ENCODE data around the gene DCUN1D2.
"Not testable (repeated sequence)": the region's sequence is repeated elsewhere in the genome, so short reads cannot be mapped to it uniquely, and the experiment has no call there.

Gene DCUN1D2

GRCh38 chr13:113464476-113464875 is 26.0 kb downstream of the DCUN1D2 start:
- no peak for DNase-seq (ENCODE audit: low spot score)

GRCh38 chr13:113461022-113461751 is 29.3 kb downstream of the DCUN1D2 start:
- no peak for DNase-seq (ENCODE audit: low spot score)

GRCh38 chr13:113460599-113460998 is 29.9 kb downstream of the DCUN1D2 start:
- DNase-seq (ENCODE audit: low spot score), result no peak

GRCh38 chr13:113460064-113460555 is 30.4 kb downstream of the DCUN1D2 start:
- no peak for DNase-seq (ENCODE audit: low spot score)

- no peak for DNase-seq (ENCODE audit: low spot score)
Measured at GRCh38 chr13:113458253-113459065, 32.1 kb downstream of the DCUN1D2 start.

- no peak for DNase-seq (ENCODE audit: low spot score)
Measured at GRCh38 chr13:113457510-113457909, 33.0 kb downstream of the DCUN1D2 start.

- DNase-seq (ENCODE audit: low spot score), result no peak
Measured at GRCh38 chr13:113456116-113456702, 34.3 kb downstream of the DCUN1D2 start.

GRCh38 chr13:113455384-113455783 is 35.1 kb downstream of the DCUN1D2 start:
- no peak for DNase-seq (ENCODE audit: low spot score)

- DNase-seq (ENCODE audit: low spot score), result no peak
Measured at GRCh38 chr13:113454936-113455335, 35.6 kb downstream of the DCUN1D2 start.

GRCh38 chr13:113452942-113453901 is 37.3 kb downstream of the DCUN1D2 start, which contains the start of gene ADPRHL1:
TSS of gene ADPRHL1 (minus strand) at chr13:113453488. CDS start at chr13:113453437, 51 bp downstream.
- no peak for DNase-seq (ENCODE audit: low spot score)

GRCh38 chr13:113452466-113452865 is 38.0 kb downstream of the DCUN1D2 start:
- DNase-seq (ENCODE audit: low spot score), result no peak

- DNase-seq (ENCODE audit: low spot score), result no peak
Measured at GRCh38 chr13:113451951-113452421, 38.5 kb downstream of the DCUN1D2 start.

- not testable (repeated sequence) for DNase-seq (ENCODE audit: low spot score)
Measured at GRCh38 chr13:113450861-113451620, 39.5 kb downstream of the DCUN1D2 start.

- DNase-seq (ENCODE audit: low spot score), result not testable (repeated sequence)
Measured at GRCh38 chr13:113450348-113450744, 40.2 kb downstream of the DCUN1D2 start.

GRCh38 chr13:113449693-113450347 is 40.7 kb downstream of the DCUN1D2 start:
- DNase-seq (ENCODE audit: low spot score), result no peak

GRCh38 chr13:113448885-113449692 is 41.4 kb downstream of the DCUN1D2 start:
- DNase-seq (ENCODE audit: low spot score), result no peak

- no peak for DNase-seq (ENCODE audit: low spot score)
Measured at GRCh38 chr13:113448545-113448884, 42.0 kb downstream of the DCUN1D2 start.

GRCh38 chr13:113447596-113447995 is 42.9 kb downstream of the DCUN1D2 start:
- DNase-seq (ENCODE audit: low spot score), result no peak

GRCh38 chr13:113446488-113446854 is 44.0 kb downstream of the DCUN1D2 start:
- DNase-seq (ENCODE audit: low spot score), result no peak

All from hematopoietic multipotent progenitor cell treated with erythropoietin and hydrocortisone succinate and interleukin-3 and kit ligand, for 17 days (in vitro differentiated cells).